ENCODE measurements around the gene RPH3AL. TPM values are rescaled to one million over a fixed set of nuclear protein-coding genes. Genes with fewer than 3 reads are reported as not detected.

Gene RPH3AL
- total and polyA plus RNA-seq, 2 of the 8 experiments (the other 6 are each of a cell fraction or from before 2014, with no cell fraction given) = 5.6 to 5.8 TPM

DNA sequence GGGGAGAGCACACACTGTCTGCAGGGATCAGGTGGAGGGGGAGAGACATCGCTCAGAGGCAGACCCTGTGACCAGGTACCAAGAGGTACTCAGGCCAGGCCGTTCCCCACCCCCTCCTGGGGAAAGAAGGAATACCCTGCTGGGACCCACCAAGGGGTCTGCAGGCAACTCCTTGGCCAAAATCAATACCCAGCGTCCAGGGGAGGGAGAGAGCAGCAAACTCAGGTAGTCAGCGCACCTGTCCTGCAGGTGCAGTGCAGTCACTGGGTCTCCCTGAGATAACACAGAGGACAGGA, 113.7 kb downstream of the RPH3AL start:
- H3K23me2 ChIP-seq (ENCODE audit: low read depth, low read length) = no peaks in the 10 kb centered on the region
- no peak overlapping the region for H2BK5ac ChIP-seq (ENCODE audit: low read depth, low read length)
- DNase-seq (ENCODE audit: low read depth in 1 of 2, low spot score in 2 of 2) (no peak), FAIRE-seq (no peak)
- WGBS, 2 experiments (ENCODE audit: extremely low coverage in 1 of 2, insufficient coverage in 1 of 2, insufficient read length in 1 of 2, insufficient replicate concordance in 2 of 2, low coverage in 1 of 2, low lambda C conversion rate in 2 of 2, missing lambda C conversion rate in 1 of 2) = 67% methylated on average over 4 of the region's 4 CpGs; no CpG with 5 or more reads in 1 of the 2 experiments
- H2BK15ac ChIP-seq (ENCODE audit: low read length) = no peak overlapping the region
- no peaks in the 10 kb centered on the region for H3K79me1 ChIP-seq (ENCODE audit: low read depth, low read length)
- peaks cover 0 to 21% (median 10%) of the 10 kb centered on the region in 4 experiments; a peak in 5 of 7 replicates for H3K4me1 ChIP-seq (replicated peaks in 1 of 4; ENCODE audit: control insufficient read depth in 3 of 4, insufficient read depth in 4 of 4, low read length in 3 of 4)
- ChIA-PET CTCF (ENCODE audit: partially characterized antibody) (interaction anchor here (0.9 to 2.5 kb wide), 6 partner anchors 14 to 517 kb away, joined by 3 to 7 read pairs (median 4); no protein-coding TSS in a partner anchor), POLR2A (ENCODE audit: partially characterized antibody) (no interaction called here)
- no peak overlapping the region; the same call in 1 of the 2 replicates for H2BK12ac ChIP-seq (ENCODE audit: low read depth, low read length)
- H3K27ac ChIP-seq (ENCODE audit: low read depth, low read length) = no peak overlapping the region
- no peak overlapping the region for H3K14ac ChIP-seq (ENCODE audit: insufficient read length)
- no peaks in the 10 kb centered on the region for H3K9me3 ChIP-seq (ENCODE audit: insufficient read depth in 2 of 2, low read depth in 1 of 2, low read length in 1 of 2)
- no peak overlapping the region for H3K4me3 ChIP-seq (ENCODE audit: extremely low read depth in 1 of 4, insufficient read depth in 2 of 4, low read depth in 3 of 4, low read length in 4 of 4)
- peak overlapping the region; percentile 40; the same call in 1 of the 2 replicates for H2AK5ac ChIP-seq (ENCODE audit: low read depth, low read length)
- H3K9ac ChIP-seq (replicated peaks in 1 of 4; ENCODE audit: extremely low read depth in 1 of 4, low read depth in 3 of 4, low read length in 3 of 4) = no peak overlapping the region
- H3K79me2 ChIP-seq (ENCODE audit: control insufficient read depth in 1 of 2, insufficient read depth in 2 of 2, low read length in 2 of 2) = no peaks in the 10 kb centered on the region
- H4K20me1 ChIP-seq (replicated peaks in 1 of 2; ENCODE audit: control insufficient read depth in 1 of 2, insufficient read depth in 2 of 2, low read length in 2 of 2) = no peaks in the 10 kb centered on the region
- no peak overlapping the region for H2BK120ac ChIP-seq (replicated peaks; ENCODE audit: low read depth, low read length)
- no peak overlapping the region for H2BK20ac ChIP-seq (ENCODE audit: low read length)
- no peaks in the 10 kb centered on the region for H3K36me3 ChIP-seq (ENCODE audit: control insufficient read depth in 2 of 4, insufficient read depth in 4 of 4, low read length in 3 of 4)
- H4K5ac ChIP-seq (ENCODE audit: insufficient read length, low read depth, low read length) = no peak overlapping the region
- no peak overlapping the region for H3K56ac ChIP-seq (replicated peaks; ENCODE audit: insufficient read length, low read depth, low read length)
- no peak overlapping the region for H3K4ac ChIP-seq (replicated peaks; ENCODE audit: insufficient read length, low read depth, low read length)
- H2AFZ ChIP-seq (ENCODE audit: low read length) = no peak overlapping the region
- no peak overlapping the region for H4K91ac ChIP-seq (replicated peaks; ENCODE audit: insufficient read length, low read length)
- no peak overlapping the region for H3K18ac ChIP-seq (ENCODE audit: extremely low read depth, low read length)
- H3K27me3 ChIP-seq (replicated peaks in 1 of 4; ENCODE audit: control insufficient read depth in 3 of 4, extremely low read depth in 1 of 4, insufficient read depth in 3 of 4, low read length in 3 of 4) = no peaks in the 10 kb centered on the region
- no peak overlapping the region for H3K4me2 ChIP-seq (ENCODE audit: insufficient read depth in 1 of 2, low read depth in 2 of 2, low read length in 2 of 2)
- H3K23ac ChIP-seq (ENCODE audit: insufficient read length) = no peak overlapping the region
- H4K8ac ChIP-seq (ENCODE audit: extremely low read depth, insufficient read depth, low read length) = no peak overlapping the region
- no peak for TF ChIP-seq SP1 (IDR thresholded peaks at IDR 0.05; ENCODE audit: low read depth, low read length)
- TF ChIP-seq KDM4A (IDR thresholded peaks at IDR 0.05; ENCODE audit: low read depth, low read length, severe bottlenecking) = no peak
- no peak for TF ChIP-seq CEBPB (IDR thresholded peaks at IDR 0.05; ENCODE audit: low read depth, low read length)
- no peak for TF ChIP-seq PHF8 (conservative IDR thresholded peaks at IDR 0.05; ENCODE audit: low read depth, low read length)
- no peak for TF ChIP-seq SP2 (IDR thresholded peaks at IDR 0.05; ENCODE audit: low read length)
- TF ChIP-seq JUND (IDR thresholded peaks at IDR 0.05; ENCODE audit: low read length) = no peak
- TF ChIP-seq TBP (IDR thresholded peaks at IDR 0.05; ENCODE audit: low read depth, low read length) = no peak
- TF ChIP-seq EZH2 (IDR thresholded peaks at IDR 0.05; ENCODE audit: low read depth, low read length, severe bottlenecking) = no peak
- no peak for TF ChIP-seq BRCA1 (IDR thresholded peaks at IDR 0.05; ENCODE audit: low read depth, low read length)
- no peak for TF ChIP-seq CHD2 (IDR thresholded peaks at IDR 0.05; ENCODE audit: low read length)
- TF ChIP-seq TAF1 (IDR thresholded peaks at IDR 0.05; ENCODE audit: low read depth, low read length) = no peak
- no peak for TF ChIP-seq SIRT6 (IDR thresholded peaks at IDR 0.05; ENCODE audit: low read length)
- no peak for TF ChIP-seq CBX5 (IDR thresholded peaks at IDR 0.05; ENCODE audit: low read depth, low read length)
- TF ChIP-seq, protein P1, sequence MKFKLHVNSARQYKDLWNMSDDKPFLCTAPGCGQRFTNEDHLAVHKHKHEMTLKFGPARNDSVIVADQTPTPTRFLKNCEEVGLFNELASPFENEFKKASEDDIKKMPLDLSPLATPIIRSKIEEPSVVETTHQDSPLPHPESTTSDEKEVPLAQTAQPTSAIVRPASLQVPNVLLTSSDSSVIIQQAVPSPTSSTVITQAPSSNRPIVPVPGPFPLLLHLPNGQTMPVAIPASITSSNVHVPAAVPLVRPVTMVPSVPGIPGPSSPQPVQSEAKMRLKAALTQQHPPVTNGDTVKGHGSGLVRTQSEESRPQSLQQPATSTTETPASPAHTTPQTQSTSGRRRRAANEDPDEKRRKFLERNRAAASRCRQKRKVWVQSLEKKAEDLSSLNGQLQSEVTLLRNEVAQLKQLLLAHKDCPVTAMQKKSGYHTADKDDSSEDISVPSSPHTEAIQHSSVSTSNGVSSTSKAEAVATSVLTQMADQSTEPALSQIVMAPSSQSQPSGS (IDR thresholded peaks at IDR 0.05; ENCODE audit: low read length) = no peak

Data from H1 (cell line).